Fibroblast of upper back skin (primary cell): ENCODE results near the gene CHID1.

Experiments used
- DNase-seq: peaks from one replicate; pipeline ENCODE4 v3.0.0-alpha.2; 2013

CHID1 gene

DNA sequence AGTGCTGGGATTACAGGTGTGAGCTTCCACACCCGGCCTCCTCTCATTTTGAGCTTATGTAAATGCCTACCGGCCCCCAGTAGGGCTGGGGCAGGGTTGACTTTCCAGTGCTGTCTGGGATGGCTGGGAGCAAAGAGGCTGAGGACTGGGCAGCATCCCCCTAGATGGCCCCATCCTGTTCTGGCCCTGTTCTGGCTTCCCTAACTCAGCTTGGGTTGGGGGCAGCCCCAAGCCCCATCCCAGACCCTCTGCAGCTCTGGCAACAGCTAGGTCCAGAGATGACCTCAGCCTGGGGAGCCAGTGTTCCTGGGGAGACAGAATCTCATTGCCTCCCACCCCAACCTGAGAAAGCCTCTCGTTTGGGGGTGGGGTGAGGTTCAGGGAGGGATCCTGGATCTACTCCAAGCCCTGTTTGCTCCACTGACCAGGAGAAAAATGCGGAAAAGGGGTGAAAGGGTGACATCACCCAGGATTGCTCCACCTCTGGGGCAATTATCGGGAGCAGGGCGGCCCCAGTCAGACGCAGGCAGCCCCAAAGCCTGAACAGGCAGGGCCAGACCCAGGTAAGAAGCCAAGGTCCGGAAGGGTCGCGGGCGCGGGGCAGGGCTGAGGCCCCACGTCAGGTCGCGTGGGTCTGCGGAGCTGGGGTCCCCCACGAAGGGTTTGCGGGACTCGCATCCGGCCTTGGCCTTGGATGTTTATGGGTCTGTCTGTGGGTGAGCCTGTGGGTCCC, 92.0 kb downstream of the CHID1 start, which contains the start of gene PNPLA2:
Gene PNPLA2 (plus strand): TSS at position 519 of the 733 bp plus-strand sequence. CDS start 805 bp downstream, outside the sequence.
- peak; percentile 61 for DNase-seq
